RWPE2 (cell line): Measurements from ENCODE around the gene NTMT2.

Experiments used
- ATAC-seq: fragments of 200-7000 bp; cut with Tn5 transposase; 3 replicates; pipeline ENCODE4 v1.9.1; 2021; ENCODE audit warnings: low read depth
- DNase-seq: peaks from one replicate; pipeline ENCODE4 v3.0.0-alpha.2; 2020; ENCODE audit warnings: low spot score
- H3K27ac ChIP-seq: fragments of 450-650 bp; 2 replicates; pipeline ENCODE4 v1.5.1; 2017; ENCODE audit warnings: mild to moderate bottlenecking; ENCODE audit not compliant: poor library complexity, severe bottlenecking
- H3K27me3 ChIP-seq: fragments of 250-450 bp; sonication (Bioruptor Pico); 2 replicates; pipeline ENCODE4 v1.5.1; 2021; ENCODE audit warnings: mild to moderate bottlenecking, moderate library complexity; ENCODE audit not compliant: insufficient read depth, poor library complexity, severe bottlenecking
- H3K36me3 ChIP-seq: fragments of 250-450 bp; sonication (Bioruptor Pico); 2 replicates; pipeline ENCODE4 v1.5.1; 2020; ENCODE audit warnings: low read depth, mild to moderate bottlenecking, moderate library complexity
- H3K4me1 ChIP-seq: fragments of 250-450 bp; sonication (Bioruptor Pico); 2 replicates; pipeline ENCODE4 v1.5.1; 2021; ENCODE audit warnings: mild to moderate bottlenecking, moderate library complexity; ENCODE audit not compliant: insufficient read depth, poor library complexity, severe bottlenecking
- H3K4me3 ChIP-seq: fragments of 250-450 bp; sonication (Bioruptor Pico); 2 replicates; pipeline ENCODE4 v1.5.1; 2021; ENCODE audit warnings: mild to moderate bottlenecking, moderate library complexity; ENCODE audit not compliant: severe bottlenecking
- H3K9me3 ChIP-seq: fragments of 250-450 bp; sonication (Bioruptor Pico); 2 replicates; pipeline ENCODE4 v1.5.1; 2021; ENCODE audit warnings: mild to moderate bottlenecking, moderate library complexity; ENCODE audit not compliant: severe bottlenecking
- CTCF ChIP-seq: fragments of 450-650 bp; IDR thresholded peaks from one replicate; pipeline ENCODE4 v1.5.1; 2017; ENCODE audit warnings: mild to moderate bottlenecking, moderate library complexity; ENCODE audit not compliant: poor library complexity, severe bottlenecking

NTMT2 gene

GRCh38 chr1:170175484-170175883 is 29.7 kb downstream of the NTMT2 start:
- Histone ChIP-seq H3K27me3 (no peaks in the 10 kb centered on the region), H3K9me3 (peaks cover 3% of the 10 kb centered on the region), H3K27ac (no peak overlapping the region), H3K36me3 (no peaks in the 10 kb centered on the region), H3K4me1 (no peaks in the 10 kb centered on the region), H3K4me3 (no peak overlapping the region)
- TF ChIP-seq CTCF: no peak
- DNase-seq (no peak), ATAC-seq (no peak)

DNA sequence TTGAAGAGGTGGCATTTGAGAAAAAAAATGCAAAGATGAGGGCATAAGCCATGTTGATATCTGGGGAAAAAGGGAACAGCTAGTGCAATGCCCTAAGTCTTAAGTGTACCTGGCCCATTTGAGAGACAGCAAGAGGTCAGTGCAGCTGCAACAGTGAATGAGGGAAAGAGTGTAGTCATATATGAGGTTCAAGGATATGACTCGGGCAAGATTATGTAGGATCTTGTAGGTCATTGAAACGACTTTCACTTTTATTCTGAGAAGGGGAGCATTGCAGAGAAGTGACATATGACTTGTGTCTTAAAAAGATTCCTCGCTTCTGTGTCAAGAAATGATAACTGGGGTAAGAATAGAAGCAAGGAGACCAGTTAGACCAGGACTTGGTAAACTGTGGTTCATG is 31.0 kb downstream of the NTMT2 start:
- Histone ChIP-seq H3K27me3 (no peaks in the 10 kb centered on the region), H3K4me1 (no peaks in the 10 kb centered on the region), H3K36me3 (no peaks in the 10 kb centered on the region), H3K9me3 (peaks cover 3% of the 10 kb centered on the region), H3K4me3 (no peak overlapping the region), H3K27ac (no peak overlapping the region)
- TF ChIP-seq CTCF: no peak
- DNase-seq (no peak), ATAC-seq (no peak)

- DNase-seq: no peak
- H3K27ac ChIP-seq: no peak overlapping the region
- no peaks in the 10 kb centered on the region for H3K9me3 ChIP-seq
- no peaks in the 10 kb centered on the region for H3K27me3 ChIP-seq
- H3K4me1 ChIP-seq: no peaks in the 10 kb centered on the region
- H3K36me3 ChIP-seq: no peaks in the 10 kb centered on the region
- TF ChIP-seq CTCF: no peak
- H3K4me3 ChIP-seq: no peak overlapping the region
- no peak for ATAC-seq
These were observed 36.7 kb downstream of the NTMT2 start for GRCh38 chr1:170182442-170182841.

- Histone ChIP-seq H3K4me3 (no peak overlapping the region), H3K36me3 (no peaks in the 10 kb centered on the region), H3K27me3 (peaks cover 4% of the 10 kb centered on the region), H3K27ac (no peak overlapping the region), H3K9me3 (no peaks in the 10 kb centered on the region), H3K4me1 (no peaks in the 10 kb centered on the region)
- DNase-seq (no peak), ATAC-seq (no peak)
- TF ChIP-seq CTCF: no peak
These were observed 46.8 kb downstream of the NTMT2 start for GRCh38 chr1:170192546-170192945.

DNA sequence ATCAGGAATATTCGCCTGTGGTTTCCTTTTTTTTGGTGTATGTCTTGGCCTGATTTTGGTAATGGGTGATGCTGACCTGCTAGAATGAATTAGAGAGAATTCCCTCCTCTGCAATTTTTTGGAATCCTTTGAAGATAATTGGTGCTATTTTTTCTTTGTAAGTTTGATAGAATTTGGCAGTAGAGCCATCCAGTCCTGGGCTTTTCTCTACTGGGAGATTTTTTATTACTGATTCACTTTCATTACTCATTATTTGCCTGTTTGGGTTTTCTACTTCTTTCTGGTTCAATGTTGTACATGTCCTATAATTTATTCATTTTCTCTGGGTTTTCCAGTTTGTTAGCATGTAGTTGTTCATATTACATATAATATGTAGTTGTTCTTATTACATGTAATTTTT is 48.7 kb downstream of the NTMT2 start:
- ATAC-seq (no peak), DNase-seq (no peak)
- no peak for TF ChIP-seq CTCF
- no peak overlapping the region for H3K27ac ChIP-seq
- H3K27me3 ChIP-seq: peaks cover 4% of the 10 kb centered on the region
- no peaks in the 10 kb centered on the region for H3K9me3 ChIP-seq
- H3K4me1 ChIP-seq: no peaks in the 10 kb centered on the region
- H3K4me3 ChIP-seq: no peak overlapping the region
- H3K36me3 ChIP-seq: no peaks in the 10 kb centered on the region
